NCI-H2081 (cell line): ENCODE measurements around the gene CASP8.
A peak's percentile ranks its signal among the peaks of the same experiment; 100 is the strongest.
"Not testable (repeated sequence)": the region's sequence is repeated elsewhere in the genome, so short reads cannot be mapped to it uniquely, and the experiment has no call there.

ENCODE experiments used
- DNase-seq, 2 experiments: peaks; one replicate each; lab custom pipeline; 2025; lab: John Stamatoyannopoulos, UW

CASP8 gene

GRCh38 chr2:201260302-201260800, at the start of gene CASP8:
CASP8 (plus strand) TSS chr2:201260536; CDS start chr2:201266487, 5,951 bp downstream.
- no peak for DNase-seq

GRCh38 chr2:201215963-201216362, 44.4 kb upstream of the CASP8 start:
- no peak for DNase-seq

GRCh38 chr2:201216918-201217317, 43.4 kb upstream of the CASP8 start:
- DNase-seq: no peak

- DNase-seq: no peak
These were observed 41.6 kb upstream of the CASP8 start for GRCh38 chr2:201218780-201219179.

GRCh38 chr2:201219328-201220096, 40.8 kb upstream of the CASP8 start:
- DNase-seq: no peak

GRCh38 chr2:201220102-201220570, 40.2 kb upstream of the CASP8 start:
- peak; percentile 29 to 64 for DNase-seq

GRCh38 chr2:201223089-201224073, 37.0 kb upstream of the CASP8 start:
- no peak for DNase-seq

GRCh38 chr2:201228271-201228911, 31.9 kb upstream of the CASP8 start:
- no peak for DNase-seq

GRCh38 chr2:201228912-201229290, 31.4 kb upstream of the CASP8 start:
- no peak for DNase-seq

- DNase-seq: peak; percentile 92 to 96
These were observed 28.4 kb upstream of the CASP8 start for GRCh38 chr2:201231781-201232466.

- DNase-seq: no peak
These were observed 27.9 kb upstream of the CASP8 start for GRCh38 chr2:201232467-201232815.

- DNase-seq: peak; percentile 87 to 92
These were observed 27.0 kb upstream of the CASP8 start for GRCh38 chr2:201233192-201233811.

GRCh38 chr2:201233812-201234662, 26.3 kb upstream of the CASP8 start:
- DNase-seq: peak; percentile 7 to 34

GRCh38 chr2:201234663-201235135, 25.6 kb upstream of the CASP8 start:
- DNase-seq: no peak

GRCh38 chr2:201235860-201236811, 24.2 kb upstream of the CASP8 start:
- peak; percentile 27 to 51 for DNase-seq

- DNase-seq: no peak
These were observed 22.7 kb upstream of the CASP8 start for GRCh38 chr2:201237486-201238123.

GRCh38 chr2:201239167-201239935, 21.0 kb upstream of the CASP8 start:
- DNase-seq: not testable (repeated sequence)
